Mesothelial cell of epicardium (in vitro differentiated cells): ENCODE measurements around the gene KANSL3. TPM values are rescaled to one million over a fixed set of nuclear protein-coding genes. Genes with fewer than 3 reads are reported as not detected.

Experiments used
- DNase-seq, 2 experiments: peaks; one replicate each; pipeline ENCODE4 v3.0.0; 2021; ENCODE audit warnings: low spot score in 2 of 2; ENCODE audit not compliant: unreplicated experiment in 2 of 2
- H3K27ac Mint-ChIP-seq: 2 replicates; pipeline ENCODE4 v1.8.0; 2021; ENCODE audit warnings: mixed read lengths
- H3K27me3 Mint-ChIP-seq: 2 replicates; pipeline ENCODE4 v1.8.0; 2021; ENCODE audit warnings: low read depth, mixed read lengths
- H3K36me3 Mint-ChIP-seq: 2 replicates; pipeline ENCODE4 v1.8.0; 2021; ENCODE audit warnings: mixed read lengths
- H3K4me1 Mint-ChIP-seq: 2 replicates; pipeline ENCODE4 v1.8.0; 2021; ENCODE audit warnings: mixed read lengths
- H3K4me3 Mint-ChIP-seq: 2 replicates; pipeline ENCODE4 v1.8.0; 2021; ENCODE audit warnings: mild to moderate bottlenecking, moderate library complexity, mixed read lengths
- H3K9me3 Mint-ChIP-seq: 2 replicates; pipeline ENCODE4 v1.8.0; 2021; ENCODE audit warnings: mixed read lengths
- total RNA-seq: library from RNA; stranded (reverse); gene quantifications from 3 replicates; pipeline ENCODE4 v1.2.1, GENCODE V29; 2021
- TF ChIP-seq, protein P1 (sequence below): fragments of 200-600 bp; sonication (generic); IDR thresholded peaks from one replicate; pipeline ENCODE4 v1.5.0; 2021; ENCODE audit warnings: antibody characterized with exemption; ENCODE audit not compliant: unreplicated experiment

Gene KANSL3
- total RNA-seq, 1 donor from 2014 or later: 68.1 TPM

DNA sequence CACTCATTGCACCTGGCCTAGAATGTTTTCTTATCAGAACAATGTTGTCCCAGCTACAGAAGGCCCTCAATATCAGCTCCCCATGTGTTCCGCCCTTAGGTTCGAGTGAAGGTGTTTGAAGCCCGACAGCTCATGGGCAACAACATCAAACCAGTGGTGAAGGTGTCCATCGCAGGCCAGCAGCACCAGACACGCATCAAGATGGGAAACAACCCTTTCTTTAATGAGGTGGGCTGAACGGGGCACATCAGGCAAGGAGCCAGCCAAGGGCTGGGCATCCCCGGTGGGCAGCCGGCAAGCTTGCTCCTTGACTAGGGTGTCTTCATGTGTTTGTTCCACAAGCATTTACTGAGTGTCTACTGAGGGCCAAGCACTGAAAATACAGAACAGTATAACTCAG is 13.7 kb upstream of the KANSL3 start:
- Mint-ChIP-seq H3K27me3 (peaks cover 3% of the 10 kb centered on the region), H3K4me3 (no peak overlapping the region), H3K36me3 (no peaks in the 10 kb centered on the region), H3K27ac (no peak overlapping the region), H3K9me3 (peaks cover 3% of the 10 kb centered on the region), H3K4me1 (no peaks in the 10 kb centered on the region)
- TF ChIP-seq, protein P1, sequence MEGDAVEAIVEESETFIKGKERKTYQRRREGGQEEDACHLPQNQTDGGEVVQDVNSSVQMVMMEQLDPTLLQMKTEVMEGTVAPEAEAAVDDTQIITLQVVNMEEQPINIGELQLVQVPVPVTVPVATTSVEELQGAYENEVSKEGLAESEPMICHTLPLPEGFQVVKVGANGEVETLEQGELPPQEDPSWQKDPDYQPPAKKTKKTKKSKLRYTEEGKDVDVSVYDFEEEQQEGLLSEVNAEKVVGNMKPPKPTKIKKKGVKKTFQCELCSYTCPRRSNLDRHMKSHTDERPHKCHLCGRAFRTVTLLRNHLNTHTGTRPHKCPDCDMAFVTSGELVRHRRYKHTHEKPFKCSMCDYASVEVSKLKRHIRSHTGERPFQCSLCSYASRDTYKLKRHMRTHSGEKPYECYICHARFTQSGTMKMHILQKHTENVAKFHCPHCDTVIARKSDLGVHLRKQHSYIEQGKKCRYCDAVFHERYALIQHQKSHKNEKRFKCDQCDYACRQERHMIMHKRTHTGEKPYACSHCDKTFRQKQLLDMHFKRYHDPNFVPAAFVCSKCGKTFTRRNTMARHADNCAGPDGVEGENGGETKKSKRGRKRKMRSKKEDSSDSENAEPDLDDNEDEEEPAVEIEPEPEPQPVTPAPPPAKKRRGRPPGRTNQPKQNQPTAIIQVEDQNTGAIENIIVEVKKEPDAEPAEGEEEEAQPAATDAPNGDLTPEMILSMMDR: no peak
- no peak for DNase-seq

DNA sequence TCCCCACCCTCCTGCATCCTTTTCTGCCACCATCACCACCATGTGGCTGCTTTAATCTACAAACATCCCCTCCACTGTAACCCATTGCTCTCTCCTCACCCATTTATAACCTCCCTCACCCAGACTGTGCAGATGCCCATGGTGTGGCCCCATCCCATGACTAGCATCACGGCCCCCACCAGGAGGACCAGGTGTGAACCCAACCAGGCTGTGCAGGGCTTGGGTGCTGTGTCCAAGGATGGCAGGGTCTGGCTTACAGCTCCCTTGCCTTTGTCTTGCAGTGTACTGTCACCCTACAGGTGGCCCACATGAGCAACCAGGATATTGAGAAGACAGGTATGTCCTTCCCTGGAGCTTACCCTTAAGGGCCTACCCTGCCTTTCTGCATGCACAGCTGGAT is 11.2 kb upstream of the KANSL3 start:
- Mint-ChIP-seq H3K36me3 (no peaks in the 10 kb centered on the region), H3K27me3 (peaks cover 3% of the 10 kb centered on the region), H3K4me1 (no peaks in the 10 kb centered on the region), H3K9me3 (peaks cover 3% of the 10 kb centered on the region), H3K27ac (no peak overlapping the region), H3K4me3 (no peak overlapping the region)
- TF ChIP-seq, protein P1: no peak
- DNase-seq: no peak

- Mint-ChIP-seq H3K4me1 (no peaks in the 10 kb centered on the region), H3K36me3 (no peaks in the 10 kb centered on the region), H3K27me3 (peaks cover 3% of the 10 kb centered on the region), H3K4me3 (no peak overlapping the region), H3K9me3 (peaks cover 3% of the 10 kb centered on the region), H3K27ac (no peak overlapping the region)
- DNase-seq: no peak
- TF ChIP-seq, protein P1: no peak
These were observed 10.3 kb upstream of the KANSL3 start for GRCh38 chr2:96648306-96648930.

- DNase-seq: no peak
- H3K9me3 Mint-ChIP-seq: peaks cover 3% of the 10 kb centered on the region
- H3K27ac Mint-ChIP-seq: no peak overlapping the region
- H3K4me1 Mint-ChIP-seq: peaks cover 4% of the 10 kb centered on the region
- TF ChIP-seq, protein P1: no peak
- no peak overlapping the region for H3K4me3 Mint-ChIP-seq
- H3K27me3 Mint-ChIP-seq: peaks cover 3% of the 10 kb centered on the region
- H3K36me3 Mint-ChIP-seq: no peaks in the 10 kb centered on the region
These were observed 9.6 kb upstream of the KANSL3 start for GRCh38 chr2:96647681-96648080.

DNA sequence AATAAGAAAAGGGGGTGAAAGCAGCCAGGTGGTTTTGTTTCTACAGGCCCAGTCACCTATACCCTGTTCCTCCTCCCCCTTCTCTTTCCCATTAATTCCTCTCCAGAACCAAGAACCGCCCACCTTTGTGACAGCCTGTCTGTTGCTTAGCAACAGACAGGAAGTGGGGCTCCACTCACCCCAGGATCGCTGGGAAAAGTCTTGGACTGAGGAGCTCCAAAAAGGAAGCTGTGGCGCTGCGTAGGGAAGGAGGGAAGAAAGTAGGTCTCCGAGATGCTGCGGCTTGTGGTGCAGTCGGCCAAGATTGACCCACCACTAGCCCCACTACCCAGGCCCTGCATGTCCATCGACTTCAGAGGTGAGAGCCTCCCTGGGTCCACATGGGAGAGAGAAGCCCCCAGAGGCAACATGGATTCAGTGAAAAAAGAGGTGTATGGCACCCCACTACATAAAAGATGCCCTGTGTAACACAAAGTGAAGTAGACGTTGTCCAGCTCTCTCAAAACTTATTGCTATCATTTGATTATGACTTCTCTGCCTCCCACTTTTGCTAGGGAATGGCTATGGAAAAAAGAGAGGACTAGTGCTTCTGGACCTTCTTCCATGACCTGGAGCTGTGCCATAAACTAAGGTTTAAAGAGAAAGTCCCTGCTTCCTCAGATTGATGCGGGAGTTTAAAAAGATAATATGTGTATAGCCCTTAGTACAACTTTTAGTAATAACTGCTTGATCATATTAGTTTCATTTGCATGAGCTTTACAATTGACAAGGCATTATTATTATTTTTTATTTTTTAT is 4.7 kb upstream of the KANSL3 start, which contains the start of gene FER1L5:
TSS of gene FER1L5 (plus strand) at position 201 of the 797 bp plus-strand sequence. CDS start at position 274, 73 bp downstream.
- Mint-ChIP-seq H3K27me3 (no peaks in the 10 kb centered on the region), H3K4me3 (peak within 1 kb of the TSS; percentile 56), H3K36me3 (no peaks in the 10 kb centered on the region), H3K4me1 (peaks cover 6% of the 10 kb centered on the region), H3K27ac (no peak within 1 kb of the TSS), H3K9me3 (no peaks in the 10 kb centered on the region)
- TF ChIP-seq, protein P1: no peak
- no peak for DNase-seq
